Measurements from ENCODE around the gene ASIC2.
A peak's percentile ranks its signal among the peaks of the same experiment; 100 is the strongest.

The ASIC2 gene

DNA sequence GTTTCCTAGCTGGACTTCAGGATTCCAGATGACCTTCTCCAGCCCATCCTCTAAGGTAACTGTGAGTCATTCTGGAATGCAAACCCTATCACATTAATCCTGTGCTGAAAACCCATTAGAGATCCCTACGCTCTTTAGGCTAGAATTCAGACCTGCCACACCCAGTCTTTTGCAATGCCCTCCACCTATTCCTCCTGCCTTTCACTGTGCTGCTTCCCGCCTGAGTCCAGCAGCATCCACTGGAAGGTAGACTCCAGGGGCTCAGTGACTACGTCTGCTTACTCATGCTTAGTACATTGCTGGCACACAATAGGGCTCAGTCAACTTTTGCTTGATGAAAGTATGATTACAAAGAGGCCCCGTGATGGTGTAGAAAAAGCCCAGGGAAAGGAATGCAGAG, 180.3 kb downstream of the ASIC2 start:
- DNase-seq, result peak; percentile 85

DNA sequence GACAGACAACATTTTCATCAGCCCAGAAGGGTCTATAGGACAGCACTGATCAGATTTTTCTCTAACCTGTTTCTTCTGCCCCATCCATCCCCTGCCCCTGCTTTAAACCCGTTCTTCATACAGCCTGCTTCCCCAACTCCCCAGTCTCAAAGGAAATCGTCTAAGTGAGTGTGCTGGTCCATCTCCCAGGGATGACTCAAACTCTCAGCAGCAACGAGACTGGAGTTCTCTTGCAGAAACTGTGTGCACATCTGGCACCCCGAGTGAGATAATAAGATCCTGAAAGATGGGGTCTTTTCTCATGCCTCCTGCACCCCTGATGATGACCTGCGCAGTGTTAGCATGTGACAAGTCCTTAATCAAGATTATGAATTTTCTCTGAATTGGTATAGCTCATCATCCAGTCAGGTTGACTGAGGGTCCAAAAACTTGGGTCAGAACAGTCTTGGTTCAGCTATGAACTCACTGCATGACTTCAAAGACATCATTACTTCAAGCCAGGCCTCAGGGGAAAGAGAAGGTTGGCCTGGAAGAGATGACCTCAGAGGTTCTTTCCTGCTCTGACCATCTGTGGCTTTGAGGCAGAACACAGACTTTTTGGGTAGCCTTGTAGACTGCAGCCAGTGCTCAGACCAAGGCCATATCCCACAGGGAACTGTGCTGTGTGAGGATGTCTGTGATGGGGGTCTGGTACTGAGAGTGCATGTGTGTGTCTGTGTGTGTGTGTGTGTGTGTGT, 183.6 kb downstream of the ASIC2 start:
- no peak for DNase-seq

GRCh38 chr17:33106525-33107165, 186.4 kb downstream of the ASIC2 start:
- no peak for DNase-seq

- DNase-seq, result no peak
Observed at GRCh38 chr17:33105911-33106310, 187.2 kb downstream of the ASIC2 start.

DNA sequence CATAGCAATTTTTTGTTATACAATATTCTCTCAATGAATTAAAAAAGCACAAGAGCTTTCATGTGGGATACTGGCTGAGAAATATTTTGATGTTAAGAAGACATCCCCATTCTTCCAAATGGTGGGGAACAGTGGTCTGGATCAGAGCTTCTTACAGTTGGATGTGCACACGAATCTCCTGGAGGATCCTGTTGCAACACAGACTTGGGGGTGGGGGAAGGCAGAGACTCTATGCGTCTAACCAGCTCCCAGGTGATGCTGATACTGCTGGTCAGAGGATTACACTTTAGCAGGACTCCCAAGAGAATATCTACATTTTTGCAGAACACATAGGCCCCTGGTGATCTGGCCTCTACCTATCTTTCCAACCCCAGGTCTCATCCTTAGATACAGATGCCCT, 193.2 kb downstream of the ASIC2 start:
- no peak for DNase-seq

DNA sequence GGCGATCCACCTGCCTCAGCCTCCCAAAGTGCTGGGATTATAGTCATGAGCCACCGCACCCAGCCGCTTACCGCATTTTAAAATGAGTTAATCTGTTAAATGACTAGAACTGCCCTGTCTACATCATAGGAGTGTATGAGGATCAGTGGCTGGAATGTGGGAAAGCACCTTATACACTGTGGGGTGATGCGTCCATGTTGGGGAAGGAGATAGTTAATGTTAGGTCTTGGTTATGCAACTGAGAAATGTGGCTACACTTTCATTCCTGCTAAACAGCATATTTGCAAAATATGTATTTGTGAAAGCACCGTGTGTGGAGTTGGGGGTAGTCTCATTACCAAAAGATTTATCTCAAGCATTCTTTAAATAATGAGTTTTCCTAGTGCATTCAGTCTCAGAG, 193.8 kb downstream of the ASIC2 start:
- no peak for DNase-seq

DNA sequence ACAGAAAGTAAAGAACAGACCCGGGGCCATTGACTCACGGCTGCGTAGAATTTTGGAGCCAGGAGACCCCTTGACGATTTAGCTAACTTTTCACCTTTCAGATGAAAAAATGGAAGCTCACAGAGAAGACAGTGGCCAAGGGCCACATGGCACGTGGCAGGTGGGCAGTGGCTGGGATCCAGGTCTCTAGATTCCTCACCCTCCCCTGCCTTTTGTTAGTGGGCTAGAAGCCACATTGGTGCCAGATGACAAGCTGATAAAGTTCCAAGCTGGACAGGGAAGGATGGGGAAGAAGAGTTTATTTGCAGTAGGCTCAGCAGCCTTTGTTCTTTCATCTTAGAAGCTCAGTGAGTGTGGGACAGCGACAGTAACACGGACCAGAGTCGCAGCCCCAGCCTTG, 195.7 kb downstream of the ASIC2 start:
- no peak for DNase-seq

DNA sequence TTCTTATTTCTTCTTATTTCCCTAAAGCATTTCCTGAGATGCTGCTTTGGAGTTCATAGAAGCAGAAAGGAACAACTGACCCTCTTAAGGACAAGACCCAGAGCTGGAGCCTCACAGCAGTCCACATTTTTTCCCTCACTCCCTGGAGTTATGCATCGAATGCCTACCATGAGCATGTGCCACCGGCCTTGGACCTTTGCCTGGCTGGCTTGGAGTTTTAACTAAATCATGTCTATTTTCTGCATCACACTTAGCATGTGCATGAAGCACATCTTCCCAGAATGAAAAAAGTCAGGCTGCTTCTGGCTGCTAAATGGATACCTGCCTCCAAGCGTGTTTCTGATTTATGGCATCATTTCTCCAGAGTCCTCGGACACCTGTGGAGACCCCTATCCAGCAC, 196.9 kb downstream of the ASIC2 start:
- DNase-seq, result no peak

- no peak for DNase-seq
Observed at GRCh38 chr17:33091271-33091670, 201.8 kb downstream of the ASIC2 start.

DNA sequence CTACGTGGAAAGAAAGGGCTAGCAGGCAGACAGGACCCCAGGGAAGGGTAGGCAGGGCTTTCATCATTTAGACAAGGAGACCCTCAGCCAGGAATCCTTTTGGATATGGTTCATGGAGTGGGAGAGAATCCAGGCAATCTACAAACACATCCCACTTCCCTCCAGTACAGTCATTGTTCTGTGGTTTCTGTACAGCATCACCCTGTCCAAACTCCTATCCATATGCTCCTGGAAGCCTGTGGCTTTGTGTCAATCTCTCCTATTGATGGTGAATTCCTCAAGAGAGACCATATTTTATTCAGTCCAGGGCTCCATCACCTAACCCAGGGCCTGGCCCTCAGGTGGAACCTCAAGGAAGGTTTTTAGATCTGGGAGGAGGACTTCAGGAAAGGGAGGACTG, 202.3 kb downstream of the ASIC2 start:
- DNase-seq, result no peak

DNA sequence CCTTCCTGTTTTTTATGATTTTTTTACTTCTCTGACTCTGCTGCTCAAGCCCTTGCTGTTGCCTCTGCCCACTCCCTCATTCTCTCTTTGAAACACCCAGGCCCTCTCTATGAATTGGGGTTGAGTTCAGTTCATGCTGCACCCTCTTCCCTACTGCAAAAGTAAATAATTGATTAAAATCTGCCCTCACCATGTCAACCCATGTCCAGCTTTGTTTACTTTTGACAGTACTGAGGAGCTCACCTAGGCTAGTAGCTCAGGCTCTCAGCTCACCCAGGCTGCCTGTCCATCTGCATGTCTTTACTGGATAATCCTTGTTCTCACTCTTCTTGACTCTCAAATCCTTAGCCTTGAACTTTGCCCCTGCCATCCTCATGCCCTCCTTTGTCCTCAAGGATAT, 206.2 kb downstream of the ASIC2 start:
- DNase-seq, result no peak

GRCh38 chr17:33086041-33086440, 207.1 kb downstream of the ASIC2 start:
- DNase-seq, result no peak

GRCh38 chr17:33085256-33085655, 207.8 kb downstream of the ASIC2 start:
- no peak for DNase-seq

- DNase-seq, result no peak
Observed at GRCh38 chr17:33084755-33085154, 208.3 kb downstream of the ASIC2 start.

DNA sequence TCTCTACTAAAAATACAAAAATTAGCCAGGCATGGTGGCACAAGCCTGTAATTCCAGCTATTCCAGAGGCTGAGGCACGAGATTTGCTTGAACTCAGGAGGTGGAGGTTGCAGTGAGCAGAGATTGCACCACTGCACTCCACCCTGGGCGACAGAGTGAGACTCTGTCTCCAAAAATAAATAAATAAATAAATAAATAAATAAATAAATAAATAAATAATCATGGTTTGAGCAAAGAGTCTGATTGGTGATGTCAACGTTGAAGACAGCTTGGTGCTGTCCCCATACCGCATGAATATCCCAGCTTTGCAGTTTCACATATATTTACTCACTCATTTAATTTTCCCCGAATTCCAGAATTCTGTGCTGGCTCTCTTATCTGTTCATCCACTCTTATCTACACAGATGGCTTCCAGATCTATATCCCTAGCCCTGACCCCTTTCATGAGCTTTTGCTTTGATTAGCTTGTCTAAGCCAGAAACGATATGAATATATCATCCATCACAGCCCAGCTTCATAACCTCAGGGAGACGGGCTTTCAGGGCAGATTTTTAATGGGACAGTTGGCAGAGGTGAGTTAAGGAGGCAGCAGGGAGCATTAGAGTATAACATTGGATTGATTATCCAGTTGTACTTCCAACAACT, 210.4 kb downstream of the ASIC2 start:
- peak; percentile 6 for DNase-seq

GRCh38 chr17:33080091-33080490, 213.0 kb downstream of the ASIC2 start:
- peak; percentile 26 for DNase-seq

- peak; percentile 31 for DNase-seq
Observed at GRCh38 chr17:33079201-33079600, 213.9 kb downstream of the ASIC2 start.

DNA sequence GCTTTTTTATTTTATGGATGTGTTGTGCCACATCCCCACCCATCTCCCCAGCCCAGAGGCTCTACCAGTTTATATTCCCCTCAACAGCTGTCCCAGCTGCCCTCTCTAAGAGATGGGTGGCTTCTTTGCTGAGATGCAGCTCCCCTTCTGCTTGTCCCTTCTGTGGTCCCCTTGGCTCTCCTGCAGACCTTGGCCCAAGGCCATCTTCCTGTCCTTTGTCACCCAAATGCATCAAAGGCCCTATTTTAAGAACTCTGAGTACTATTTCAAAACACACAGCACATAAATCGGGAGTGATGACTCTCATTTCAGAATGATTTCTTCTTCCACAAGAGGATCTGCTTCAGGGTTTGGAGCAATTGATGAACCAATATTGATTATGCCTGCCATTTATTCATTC, 216.1 kb downstream of the ASIC2 start:
- no peak for DNase-seq

DNA sequence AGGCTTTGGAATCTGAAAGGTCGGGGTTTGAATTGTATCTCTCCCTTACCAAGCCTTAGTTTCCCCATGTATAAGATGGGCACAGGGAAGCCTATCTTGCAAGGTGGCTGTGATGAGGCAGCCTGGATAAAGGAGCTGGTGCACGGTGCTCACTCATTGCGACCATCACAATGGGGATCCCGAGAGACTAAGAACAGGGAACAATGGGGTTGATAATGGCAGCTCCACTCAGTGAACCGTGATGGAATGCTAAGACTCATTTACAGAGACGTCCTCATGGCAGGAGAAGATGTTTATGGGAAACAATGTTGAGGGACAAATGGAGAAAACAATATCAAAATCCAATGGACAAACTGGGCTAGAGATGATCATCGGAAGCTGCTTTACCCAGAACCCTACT, 219.7 kb downstream of the ASIC2 start:
- no peak for DNase-seq

- DNase-seq, result no peak
Observed at GRCh38 chr17:33072421-33073161, 220.5 kb downstream of the ASIC2 start.

DNA sequence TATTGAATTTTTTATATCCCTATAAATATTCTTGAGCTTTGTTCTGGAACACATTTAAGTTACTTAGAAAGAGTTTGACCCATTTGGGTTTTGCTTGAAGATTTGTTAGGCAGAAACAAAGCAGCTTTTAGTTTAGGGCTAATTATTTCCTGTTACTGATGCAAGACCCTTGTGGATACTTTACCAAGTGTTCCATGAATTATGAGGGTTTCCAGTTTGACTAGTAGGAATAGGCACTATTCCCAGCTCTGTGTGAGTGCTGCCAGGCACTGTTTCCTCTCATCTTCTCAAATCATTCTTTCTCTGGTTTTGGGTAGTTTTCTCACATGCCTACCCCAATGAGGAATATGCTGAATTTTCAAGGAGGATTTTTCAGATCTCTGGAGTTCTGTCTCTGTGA, 221.4 kb downstream of the ASIC2 start:
- DNase-seq, result no peak

GRCh38 chr17:33057564-33057963, 235.5 kb downstream of the ASIC2 start:
- DNase-seq, result peak; percentile 57

GRCh38 chr17:33056399-33057146, 236.5 kb downstream of the ASIC2 start:
- DNase-seq, result peak; percentile 47

Data from islet precursor cell (in vitro differentiated cells).